GM21447 (cell line): ENCODE measurements around the gene TAX1BP3.

ENCODE experiments used
- ATAC-seq: cut with Tn5 transposase; IDR thresholded peaks from one replicate; pipeline ENCODE4 v1.9.1; 2021; ENCODE audit not compliant: unreplicated experiment

Gene TAX1BP3

DNA sequence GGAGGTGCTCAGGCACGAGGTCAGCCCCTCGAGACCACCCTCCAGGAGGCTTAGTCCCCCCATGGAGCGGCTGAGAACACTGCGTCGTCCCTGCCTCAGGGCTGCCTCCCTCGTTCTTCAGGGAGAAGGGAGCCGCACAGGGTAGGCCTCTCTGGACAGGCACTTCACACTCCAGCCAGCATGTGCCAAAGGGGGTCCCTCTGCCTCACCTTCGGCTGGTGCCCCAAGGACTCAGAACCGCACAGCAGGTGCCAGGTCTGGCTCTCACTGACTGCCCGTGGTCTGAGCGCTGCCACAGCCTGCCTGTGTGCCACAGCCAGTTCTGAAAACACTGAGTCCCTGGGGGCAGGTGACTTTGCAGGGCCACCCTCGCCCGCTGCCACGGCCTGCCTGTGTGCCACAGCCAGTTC, 20.5 kb upstream of the TAX1BP3 start:
- no peak for ATAC-seq

DNA sequence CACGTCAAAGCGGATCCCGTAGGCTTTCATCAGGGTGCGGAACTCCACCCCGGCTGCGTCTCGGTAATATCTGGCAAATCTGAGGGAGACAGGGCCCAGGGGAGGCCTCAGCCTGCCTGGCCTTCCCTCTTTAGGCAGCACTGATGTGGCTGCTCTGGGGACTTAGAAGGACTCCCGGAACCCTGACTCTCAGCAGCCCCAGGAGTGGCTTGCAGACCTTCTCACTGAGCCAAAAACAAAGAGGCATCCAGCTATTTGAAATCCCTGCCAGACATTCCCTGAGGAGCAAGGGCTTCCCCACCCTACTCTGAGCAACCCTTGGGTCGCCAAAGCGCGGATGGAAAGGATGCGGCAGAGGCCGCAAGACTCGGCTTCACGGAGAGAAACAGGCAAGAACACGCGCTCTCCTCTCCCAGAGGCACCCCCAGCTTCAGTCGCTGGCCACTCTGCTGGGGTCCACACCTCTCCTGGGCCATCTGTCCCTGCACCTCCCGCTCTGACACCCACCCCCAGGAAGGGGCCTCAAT, 19.7 kb upstream of the TAX1BP3 start:
- ATAC-seq = no peak

DNA sequence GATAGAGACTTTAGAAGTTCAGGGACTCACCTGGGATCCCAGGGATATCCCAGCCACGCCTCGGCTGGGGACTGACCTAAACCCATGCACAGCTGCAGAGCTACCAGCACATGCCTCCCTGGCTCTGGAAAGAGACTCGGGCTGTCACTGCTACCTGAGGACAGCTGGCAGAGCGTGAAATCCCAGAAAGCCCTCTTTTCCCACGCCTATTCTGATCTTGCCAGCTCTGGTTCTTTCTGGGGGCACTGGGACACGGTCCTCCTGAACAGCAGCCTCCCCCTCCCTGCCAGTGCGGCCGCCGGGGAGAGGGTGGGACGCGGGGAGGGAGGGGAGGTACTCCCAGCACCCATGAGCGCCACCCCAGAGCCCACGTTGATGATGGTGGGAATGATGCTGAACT, 16.8 kb upstream of the TAX1BP3 start:
- ATAC-seq = no peak

DNA sequence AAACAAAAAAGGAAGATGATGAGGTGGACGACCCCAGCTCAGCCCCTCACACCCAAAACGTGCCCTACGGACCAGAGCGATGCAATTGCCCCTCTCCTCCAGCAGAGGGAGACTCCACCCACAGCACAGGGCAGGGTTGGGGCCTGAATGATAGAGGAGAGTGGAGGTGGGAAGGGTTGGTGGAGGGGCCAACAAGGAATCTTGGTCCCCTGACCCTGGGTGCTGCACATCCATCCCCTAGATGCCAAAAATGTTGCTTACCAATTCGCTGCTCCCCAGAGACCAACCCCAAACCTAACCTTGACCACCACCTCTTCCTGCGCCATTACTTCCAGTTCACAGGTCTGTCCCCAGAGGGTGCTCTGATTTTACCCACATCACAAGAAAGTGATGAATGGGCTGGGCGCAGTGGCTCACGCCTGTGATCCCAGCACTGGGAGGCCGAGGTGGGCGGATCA, 14.7 kb upstream of the TAX1BP3 start:
- ATAC-seq = peak; percentile 66

DNA sequence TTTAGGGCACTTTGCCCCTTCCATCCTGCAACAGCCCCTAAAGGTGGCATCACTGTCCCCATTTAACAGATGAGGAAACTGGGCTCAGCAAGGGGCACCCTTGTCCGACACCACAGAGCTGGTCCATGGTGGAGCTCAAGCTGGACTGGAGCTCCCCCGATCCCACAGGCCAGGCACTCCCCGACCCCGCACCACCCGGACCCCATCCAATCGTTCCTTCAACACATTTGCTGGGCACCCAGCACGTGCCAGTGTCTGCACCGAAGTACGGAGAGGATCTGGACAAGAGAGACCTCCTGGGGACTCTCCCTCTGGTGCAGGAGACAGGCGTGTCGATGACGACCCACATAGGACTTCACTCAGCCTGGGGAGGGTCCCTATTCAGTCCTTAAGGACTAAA, 13.7 kb upstream of the TAX1BP3 start:
- ATAC-seq = no peak

DNA sequence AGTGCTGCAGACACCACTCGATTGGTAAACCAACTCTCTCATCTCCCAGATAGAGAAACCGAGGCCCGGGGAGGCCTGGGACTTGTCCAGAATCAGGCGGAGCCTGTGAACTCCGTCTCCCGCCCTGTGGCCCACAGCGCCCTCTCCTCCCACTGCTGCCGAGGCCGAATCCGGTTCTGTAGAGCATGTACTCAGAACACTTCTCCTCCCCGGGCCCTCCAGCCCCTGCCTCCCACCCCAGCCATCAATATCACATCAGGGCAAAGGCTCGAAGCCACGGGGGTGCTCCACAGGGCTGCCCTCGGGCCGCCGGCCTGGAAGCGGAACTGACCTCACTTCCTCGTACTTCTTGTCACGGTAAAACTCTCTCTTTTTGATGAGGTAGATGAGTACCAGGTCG, 13.2 kb upstream of the TAX1BP3 start:
- no peak for ATAC-seq

DNA sequence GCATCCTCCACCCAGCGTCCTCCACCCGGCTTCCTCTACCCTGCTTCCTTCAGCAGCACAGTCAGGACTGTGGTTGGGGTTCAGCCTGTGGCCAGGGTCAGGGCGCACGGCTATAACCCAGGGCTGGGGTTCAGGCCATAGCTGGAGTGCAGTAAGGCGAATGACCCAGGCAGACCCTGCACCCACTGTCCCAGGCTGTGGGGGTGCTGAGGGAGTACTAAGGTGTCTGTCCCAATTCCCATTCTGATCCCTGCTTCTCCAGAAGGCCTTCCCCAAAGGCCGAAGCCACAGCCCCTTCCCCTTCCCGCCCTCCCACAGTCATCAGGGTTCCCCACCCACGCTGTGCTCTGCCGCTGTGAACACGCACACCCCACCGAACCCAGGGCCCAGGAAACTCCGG, 12.7 kb upstream of the TAX1BP3 start:
- no peak for ATAC-seq

DNA sequence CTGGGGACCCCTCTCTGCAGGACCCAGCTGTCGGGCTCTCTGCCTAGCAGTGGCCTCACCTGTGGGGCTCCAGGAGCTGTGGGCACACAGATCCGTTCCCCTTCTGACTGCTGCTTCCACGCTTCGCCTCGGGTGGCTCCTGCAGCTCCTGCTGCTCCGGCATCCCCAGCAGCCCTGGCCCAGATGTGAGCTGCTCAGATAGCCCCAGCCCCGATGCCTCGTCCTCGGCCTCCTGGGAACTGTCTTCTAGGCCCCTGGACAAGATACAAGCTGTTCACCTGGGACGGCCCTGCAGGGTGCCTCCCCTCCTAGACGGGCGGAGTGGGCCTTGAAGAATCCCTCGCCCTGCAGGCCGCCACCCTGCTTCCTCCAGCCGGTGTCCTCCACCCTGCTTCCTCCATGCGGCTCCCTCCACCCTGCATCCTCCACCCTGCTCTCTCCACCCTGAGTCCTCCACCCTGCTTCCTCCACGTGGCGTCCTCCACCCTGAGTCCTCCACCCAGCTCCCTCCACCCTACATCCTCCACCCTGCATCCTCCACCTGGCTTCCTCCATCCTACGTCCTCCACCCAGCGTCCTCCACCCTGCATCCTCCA, 11.3 kb upstream of the TAX1BP3 start:
- ATAC-seq = no peak

DNA sequence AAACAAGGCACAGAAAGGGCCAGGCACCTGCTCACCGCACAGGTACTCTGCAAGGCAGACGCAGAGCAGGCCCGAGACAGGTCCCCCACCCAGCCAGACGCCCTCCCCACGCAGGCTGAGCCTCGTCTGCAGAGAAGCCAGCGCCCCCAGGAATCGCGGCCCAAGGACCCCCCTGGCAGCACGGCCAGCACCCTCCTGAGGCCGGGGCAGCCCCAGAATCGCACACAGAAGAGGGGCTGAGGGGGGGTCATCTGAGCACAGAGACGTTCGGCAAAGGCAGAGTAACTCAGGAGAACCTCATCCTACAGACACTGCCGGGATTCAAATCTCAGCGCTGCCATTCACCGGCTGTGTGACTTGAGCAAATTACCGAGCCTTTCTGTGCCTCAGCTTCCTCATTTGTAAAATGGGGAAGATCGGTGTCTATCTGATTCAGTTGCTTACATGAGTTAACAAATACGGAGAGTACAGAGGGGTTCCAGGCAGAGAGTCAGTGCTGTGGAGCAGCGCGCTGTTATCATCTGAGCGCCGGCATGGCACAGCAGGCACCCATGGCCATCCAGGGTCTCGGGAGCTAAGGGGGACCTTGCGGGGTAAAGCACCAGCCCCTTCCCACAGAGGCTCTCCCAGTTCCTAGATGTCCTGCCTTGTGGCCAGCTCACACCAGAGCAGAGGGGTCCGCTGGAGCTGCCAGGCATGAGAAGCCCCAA, 10.6 kb upstream of the TAX1BP3 start:
- no peak for ATAC-seq

DNA sequence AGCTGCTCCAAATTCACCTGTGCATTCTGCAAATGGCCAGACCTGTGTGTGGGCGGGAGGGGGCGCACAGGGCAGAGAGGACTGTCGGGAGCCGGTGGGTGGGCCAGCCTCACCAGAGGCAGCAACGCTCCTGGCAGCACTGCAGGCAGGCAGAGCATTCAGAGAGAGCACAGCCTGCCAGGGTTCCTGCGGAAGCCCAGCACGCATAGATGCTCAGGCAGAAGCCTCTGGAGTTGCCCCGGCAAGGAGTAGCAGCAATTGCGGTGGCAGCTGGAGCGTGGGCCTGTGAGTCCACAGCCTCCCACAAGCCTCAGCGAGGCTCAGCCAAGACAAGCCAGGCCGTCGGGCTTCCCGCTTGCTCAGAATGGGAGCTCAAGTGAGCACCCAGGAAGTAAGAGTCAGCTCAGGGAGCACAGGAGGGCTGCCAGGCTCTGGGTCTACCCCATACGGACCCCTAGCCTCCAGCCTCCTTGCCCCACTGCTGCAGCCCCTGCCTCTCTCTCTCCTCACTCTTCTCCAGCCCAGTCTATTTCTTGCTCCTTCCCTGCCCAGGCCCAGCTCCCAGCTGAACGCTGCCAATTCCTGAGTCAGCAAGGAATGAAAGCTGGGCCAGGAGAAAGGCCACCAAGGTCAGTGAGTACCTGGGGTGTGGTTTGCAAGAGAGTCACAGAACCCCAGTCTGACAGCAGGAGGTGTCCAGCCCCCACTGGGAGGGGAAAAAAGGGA, 9.9 kb upstream of the TAX1BP3 start:
- ATAC-seq = no peak

DNA sequence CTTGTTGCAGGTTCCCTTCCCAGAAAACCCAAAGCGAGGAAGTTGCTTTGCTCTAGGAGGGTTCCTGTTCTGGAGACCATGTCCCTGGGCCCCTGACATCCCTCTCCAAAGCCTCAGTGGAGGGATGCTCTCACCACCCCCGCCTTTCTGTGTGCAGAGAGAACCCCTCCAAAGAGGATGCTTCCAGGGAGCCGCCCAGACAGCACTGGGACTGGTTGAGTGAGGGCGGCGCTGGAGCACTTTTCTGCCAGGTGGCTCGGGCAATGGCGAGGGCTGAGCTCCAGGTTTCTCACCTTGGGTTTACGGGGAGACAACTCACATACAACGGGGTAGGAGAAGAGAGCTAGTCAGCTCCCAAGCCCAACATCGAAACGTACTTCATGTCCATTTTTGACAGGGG, 7.5 kb upstream of the TAX1BP3 start:
- no peak for ATAC-seq

DNA sequence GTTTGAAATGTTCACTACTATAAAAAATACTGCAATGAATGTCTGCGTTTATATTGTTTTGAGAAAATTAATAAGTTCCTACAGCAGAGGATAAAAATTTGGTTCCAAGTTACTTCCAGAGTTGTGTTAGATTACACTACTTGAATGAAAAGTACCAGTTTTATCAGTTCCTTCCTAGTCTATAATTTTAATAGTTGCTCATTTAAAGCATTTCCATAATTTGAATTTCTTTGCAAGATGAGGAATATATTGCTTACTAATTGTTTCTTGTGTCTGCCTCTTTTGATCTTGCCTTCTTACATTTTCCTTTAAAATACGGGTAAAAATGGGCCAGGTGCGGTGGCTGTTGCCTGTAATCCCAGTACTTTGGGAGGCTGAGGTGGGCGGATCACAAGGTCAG, 4.2 kb upstream of the TAX1BP3 start:
- ATAC-seq = no peak

DNA sequence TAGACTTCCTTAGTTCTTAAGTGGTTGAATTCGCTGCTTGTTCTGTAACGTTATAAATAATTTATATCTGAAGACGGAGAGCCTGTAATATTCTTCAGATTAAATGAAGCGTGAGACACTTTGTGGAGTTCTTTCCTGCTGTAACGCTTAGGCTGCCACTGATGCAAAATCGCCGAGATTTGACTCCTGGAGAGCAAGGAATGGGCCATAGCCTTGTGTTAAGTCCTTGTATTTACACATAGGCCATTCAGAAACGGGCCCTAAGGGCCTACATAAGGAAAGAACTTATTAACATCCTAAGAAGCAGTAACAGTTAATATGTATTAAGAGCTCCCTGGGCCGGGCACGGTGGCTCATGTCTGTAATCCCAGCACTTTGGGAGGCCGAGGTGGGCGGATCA, 1.2 kb upstream of the TAX1BP3 start:
- no peak for ATAC-seq

DNA sequence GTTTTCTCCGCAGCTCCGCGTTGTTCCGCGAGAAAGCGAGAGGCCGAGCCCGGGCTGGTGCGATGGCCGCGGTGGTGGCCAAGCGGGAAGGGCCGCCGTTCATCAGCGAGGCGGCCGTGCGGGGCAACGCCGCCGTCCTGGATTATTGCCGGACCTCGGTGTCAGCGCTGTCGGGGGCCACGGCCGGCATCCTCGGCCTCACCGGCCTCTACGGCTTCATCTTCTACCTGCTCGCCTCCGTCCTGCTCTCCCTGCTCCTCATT, 638 bp upstream of the TAX1BP3 start:
- peak; percentile 3 for ATAC-seq

DNA sequence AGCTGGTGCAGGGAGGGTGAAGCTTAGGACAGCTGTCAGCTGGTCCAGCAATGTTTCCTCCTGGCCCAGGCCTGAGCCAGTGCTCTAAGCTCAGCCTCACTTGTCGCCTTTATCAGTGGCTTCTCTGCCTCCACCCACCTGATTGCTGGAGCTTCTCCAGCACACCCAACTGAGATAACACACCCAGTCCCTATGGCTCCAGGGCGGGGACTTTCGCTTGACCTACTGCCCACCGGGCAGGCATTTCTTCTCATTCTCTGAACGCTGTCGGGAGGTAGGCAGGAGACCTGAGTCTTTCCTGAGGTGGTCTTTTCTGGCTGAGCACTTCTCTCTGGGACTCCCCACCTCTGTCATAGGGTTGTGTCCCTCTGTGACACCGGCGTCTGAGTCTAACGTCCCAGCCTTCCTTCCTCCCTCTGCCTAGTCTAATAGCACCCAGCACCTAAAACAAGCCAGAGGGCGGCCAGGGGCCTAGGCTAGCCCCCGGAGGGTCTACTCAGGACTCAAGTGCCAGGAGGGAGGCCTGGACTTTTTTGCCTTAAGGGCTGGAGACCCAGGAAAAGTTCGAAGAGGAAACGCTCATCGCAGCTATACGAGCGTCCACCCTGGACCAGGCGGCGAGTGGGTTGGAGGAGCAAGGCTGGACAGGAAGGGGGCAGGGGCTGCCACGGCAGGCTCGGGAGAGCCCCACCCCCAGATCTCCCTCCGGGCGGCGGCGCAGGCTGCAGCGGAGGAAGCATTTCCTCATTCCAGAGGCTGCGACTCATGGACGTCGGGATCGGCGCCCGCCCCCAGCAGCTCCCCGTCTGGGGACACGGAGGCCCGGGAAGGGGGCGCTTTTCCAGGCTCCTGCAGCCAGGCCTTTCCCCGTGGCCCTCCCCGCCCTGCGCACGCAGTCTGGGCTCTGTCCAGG, 756 bp downstream of the TAX1BP3 start:
- ATAC-seq = peak; percentile 8

DNA sequence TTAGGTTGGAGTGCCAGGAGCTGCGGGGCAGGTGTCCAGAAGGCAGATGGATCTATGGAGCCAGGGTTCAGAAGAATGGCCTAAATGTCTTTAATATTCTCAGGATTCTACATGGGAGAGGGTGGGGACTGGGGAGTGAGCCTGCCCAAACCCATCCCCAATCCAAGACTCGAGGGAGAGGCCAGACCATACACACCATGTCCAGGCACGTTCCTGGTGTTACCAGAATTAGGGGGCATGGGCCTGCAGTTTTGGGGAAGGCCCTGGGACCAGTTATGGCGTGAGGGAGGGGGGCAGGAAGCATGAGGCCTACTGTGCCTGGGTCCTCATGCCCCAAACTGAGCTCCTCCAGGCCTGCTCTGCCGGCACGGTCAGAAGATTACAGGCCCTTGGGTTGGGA, 1.9 kb downstream of the TAX1BP3 start:
- no peak for ATAC-seq

DNA sequence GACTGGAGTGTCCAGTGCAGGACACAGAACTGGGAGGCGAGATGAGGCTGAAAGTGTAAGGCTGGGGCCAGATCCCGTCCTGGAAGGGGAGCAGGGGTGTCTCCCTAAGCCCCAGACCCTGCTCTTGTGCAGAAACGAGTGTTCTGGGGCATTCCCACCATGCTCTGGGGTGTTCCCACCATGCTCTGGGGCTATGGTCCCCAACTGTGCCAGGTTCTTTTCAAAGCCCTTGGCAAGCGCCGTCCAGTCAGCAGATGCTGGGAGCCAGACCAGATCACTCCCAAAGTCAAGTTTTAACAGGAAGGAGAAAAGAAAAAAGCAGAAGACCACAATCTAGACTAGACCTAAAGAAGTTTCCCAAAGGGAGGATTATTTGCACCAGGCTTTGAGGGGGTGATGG, 2.5 kb downstream of the TAX1BP3 start:
- ATAC-seq = no peak

DNA sequence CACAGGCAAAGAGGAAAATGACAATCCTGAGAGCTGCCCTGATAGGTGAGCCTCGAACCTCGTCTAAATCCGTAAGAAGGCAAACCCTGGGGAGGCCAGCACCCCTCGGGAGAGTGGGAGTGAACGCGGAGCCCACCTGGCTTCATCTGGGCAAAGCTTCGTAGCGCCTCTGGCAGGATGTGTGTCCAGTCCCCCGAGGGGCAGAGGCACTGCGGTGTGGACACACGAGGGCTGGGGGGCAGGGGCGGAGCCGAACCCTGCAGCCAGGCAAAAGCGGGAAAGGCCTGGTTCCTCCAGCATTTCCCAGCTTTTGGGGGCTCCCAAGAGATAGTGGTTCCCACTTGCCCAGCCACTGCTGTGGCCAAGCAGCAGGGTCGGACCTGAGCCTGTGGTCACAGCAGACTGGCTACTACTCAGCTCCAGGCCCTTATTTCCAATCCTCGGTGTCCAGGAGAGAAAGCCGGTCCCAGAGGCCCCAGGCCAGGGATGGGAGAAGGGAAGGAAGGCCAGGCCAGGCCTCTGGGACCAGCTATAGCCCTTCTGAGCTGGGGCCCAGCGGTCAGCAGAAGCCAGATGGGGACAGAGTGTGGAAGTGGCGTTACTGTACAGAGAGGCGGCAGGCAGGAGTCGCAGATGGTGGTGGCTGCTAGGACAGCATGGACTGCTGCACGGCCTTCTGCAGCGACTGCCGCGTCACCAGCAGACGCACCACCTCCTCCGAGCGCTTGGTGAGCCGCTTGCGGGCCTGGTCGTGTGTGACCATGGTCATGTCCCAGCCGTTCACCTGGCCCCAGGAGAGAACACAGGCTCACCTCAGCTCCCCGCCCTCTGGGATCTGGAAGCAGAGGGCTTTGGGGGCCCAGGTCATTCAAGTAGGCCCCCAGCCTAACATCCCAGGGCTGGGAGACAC, 5.0 kb downstream of the TAX1BP3 start:
- no peak for ATAC-seq

DNA sequence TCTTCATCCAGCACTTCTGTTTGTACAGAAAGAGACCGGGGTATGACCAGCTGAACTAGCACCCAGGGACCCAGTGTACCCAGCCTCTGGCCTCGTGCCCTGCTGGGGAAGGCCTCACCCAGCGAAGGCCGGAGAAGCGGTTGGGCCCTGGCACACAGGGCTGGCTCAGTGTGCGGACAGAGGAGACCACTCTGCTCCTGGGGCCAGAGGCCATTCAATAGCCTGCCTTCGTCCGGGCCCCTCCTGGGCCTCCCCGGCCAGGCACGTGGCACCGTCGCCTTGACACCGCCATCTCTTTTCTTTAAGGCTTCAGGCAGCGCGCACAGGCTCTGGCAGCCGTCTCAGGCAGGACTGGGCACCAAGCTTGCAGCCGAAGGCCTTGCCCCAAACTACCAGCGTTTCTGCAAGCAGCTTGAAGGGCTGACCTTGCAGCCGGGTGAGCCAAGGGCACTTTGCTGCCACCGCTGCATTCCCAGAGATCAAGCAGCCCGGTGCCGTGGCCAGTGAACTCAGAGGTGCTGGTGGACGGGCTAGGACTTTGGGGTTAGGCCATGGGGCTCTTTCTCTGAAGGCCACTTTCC, 8.0 kb downstream of the TAX1BP3 start:
- ATAC-seq = no peak

DNA sequence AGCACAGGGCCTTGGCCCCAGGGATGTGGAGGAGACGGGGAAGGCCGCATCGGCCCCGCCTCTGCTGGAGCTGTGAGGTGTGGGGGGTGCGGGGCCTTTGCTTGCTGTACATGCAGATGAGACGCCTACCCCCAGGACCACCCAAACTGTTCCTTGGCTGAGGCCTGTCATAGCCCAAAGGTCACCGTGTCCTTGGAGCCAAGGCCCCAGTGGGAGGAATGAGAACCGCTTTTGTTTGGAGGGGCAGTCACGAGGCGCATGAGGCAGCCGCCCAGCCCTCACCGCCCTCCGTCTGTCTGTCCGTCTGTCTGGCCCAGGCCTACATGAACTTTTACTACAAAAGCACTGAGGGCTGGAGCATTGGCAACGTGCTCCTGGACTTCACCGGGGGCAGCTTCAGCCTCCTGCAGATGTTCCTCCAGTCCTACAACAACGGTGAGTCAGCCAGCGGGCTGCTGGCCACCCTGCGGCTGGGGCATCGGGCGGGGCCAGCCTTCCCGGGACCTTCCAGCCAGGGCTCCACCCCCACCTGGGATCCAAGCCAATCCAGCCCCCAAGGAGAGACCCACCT, 8.8 kb downstream of the TAX1BP3 start:
- no peak for ATAC-seq
